ENCODE data around the gene ESPN. TPM values are rescaled to one million over a fixed set of nuclear protein-coding genes. Genes with fewer than 3 reads are reported as not detected.

The ESPN gene, protein sequence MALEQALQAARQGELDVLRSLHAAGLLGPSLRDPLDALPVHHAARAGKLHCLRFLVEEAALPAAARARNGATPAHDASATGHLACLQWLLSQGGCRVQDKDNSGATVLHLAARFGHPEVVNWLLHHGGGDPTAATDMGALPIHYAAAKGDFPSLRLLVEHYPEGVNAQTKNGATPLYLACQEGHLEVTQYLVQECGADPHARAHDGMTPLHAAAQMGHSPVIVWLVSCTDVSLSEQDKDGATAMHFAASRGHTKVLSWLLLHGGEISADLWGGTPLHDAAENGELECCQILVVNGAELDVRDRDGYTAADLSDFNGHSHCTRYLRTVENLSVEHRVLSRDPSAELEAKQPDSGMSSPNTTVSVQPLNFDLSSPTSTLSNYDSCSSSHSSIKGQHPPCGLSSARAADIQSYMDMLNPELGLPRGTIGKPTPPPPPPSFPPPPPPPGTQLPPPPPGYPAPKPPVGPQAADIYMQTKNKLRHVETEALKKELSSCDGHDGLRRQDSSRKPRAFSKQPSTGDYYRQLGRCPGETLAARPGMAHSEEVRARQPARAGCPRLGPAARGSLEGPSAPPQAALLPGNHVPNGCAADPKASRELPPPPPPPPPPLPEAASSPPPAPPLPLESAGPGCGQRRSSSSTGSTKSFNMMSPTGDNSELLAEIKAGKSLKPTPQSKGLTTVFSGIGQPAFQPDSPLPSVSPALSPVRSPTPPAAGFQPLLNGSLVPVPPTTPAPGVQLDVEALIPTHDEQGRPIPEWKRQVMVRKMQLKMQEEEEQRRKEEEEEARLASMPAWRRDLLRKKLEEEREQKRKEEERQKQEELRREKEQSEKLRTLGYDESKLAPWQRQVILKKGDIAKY
- polyA plus RNA-seq: 100 to 1,000 TPM in 3 of 4 donors, 10 to 100 TPM in 1; 83.5 to 356 (median 285) TPM
- long read RNA-seq, donor 1: 0 reads
- long read RNA-seq, donor 2, partial matches to known transcripts: 0 of 1 reads
- long read RNA-seq, donor 2, other reads (novel, unspliced or antisense): 0 of 1 reads
- long read RNA-seq, donor 3, partial matches to known transcripts: 5 of 12 reads
- long read RNA-seq, donor 3, other reads (novel, unspliced or antisense): 5 of 12 reads
- long read RNA-seq, donor 4: 0 reads
- long read RNA-seq, donor 5, partial matches to known transcripts: 0 of 1 reads
- long read RNA-seq, donor 5, other reads (novel, unspliced or antisense): 0 of 1 reads
- long read RNA-seq, donor 6, partial matches to known transcripts: 0 of 6 reads
- long read RNA-seq, donor 6, other reads (novel, unspliced or antisense): 5 of 6 reads
- long read RNA-seq, donor 7: 0 reads
- long read RNA-seq, donor 8: 0 reads
- long read RNA-seq, donor 9: 0 reads
- long read RNA-seq, donor 10, partial matches to known transcripts: 5 of 11 reads
- long read RNA-seq, donor 10, other reads (novel, unspliced or antisense): 6 of 11 reads

DNA sequence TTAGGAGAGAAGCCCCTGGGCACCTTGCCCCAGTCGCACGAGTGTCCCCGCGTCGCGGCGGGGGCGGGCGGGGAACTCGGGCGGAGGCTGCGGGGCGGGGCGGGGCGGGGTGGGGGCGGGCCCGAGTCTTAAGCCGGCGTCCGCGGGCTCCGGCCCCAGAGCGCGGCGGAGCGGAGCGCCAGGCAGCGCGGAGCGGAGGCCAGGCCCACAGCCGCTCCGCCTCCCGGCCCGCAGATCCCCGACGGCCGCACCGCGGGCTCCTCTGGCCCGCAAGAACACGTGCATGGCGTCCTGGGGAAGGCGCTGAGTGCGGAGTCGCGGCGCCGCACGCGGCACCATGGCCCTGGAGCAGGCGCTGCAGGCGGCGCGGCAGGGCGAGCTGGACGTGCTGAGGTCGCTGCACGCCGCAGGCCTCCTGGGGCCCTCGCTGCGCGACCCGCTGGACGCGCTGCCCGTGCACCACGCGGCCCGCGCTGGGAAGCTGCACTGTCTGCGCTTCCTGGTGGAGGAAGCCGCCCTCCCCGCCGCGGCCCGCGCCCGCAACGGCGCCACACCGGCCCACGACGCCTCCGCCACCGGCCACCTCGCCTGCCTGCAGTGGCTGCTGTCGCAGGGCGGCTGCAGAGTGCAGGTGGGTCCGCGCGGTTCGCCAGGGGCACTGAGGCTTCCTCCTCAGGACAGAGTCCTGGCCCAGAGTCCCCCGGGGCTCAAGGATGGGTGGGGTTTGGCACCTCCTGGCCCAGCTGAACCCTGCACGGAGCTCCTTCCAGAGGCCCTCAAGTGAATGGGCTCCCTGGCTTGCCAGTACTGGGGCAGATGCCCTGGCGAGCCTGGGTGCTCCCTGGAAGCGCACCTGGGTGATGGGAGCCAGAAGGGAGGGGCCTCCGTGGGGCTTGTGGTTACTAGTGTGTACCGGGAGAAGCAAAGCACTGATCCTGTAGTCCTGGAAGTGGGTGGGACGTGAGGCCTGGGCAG lies at the start of gene ESPN:
ESPN (plus strand) TSS at position 158 of the 975 bp plus-strand sequence; CDS start at position 338, 180 bp downstream.
- 1 to 4% (median 2%) methylated on average over 52 to 99 of the region's 99 CpGs for WGBS, 3 donors
- no peaks in the 10 kb centered on the region for H3K9me3 ChIP-seq (ENCODE audit: control insufficient read depth in 2 of 2, insufficient read depth in 1 of 2, low read depth in 1 of 2, low read length in 1 of 2)
- no peak within 1 kb of the TSS for H3K27ac ChIP-seq (ENCODE audit: low read depth in 1 of 3, low read length in 2 of 3)
- peaks cover 1 to 19% (median 2%) of the 10 kb centered on the region in 3 donors for H3K4me1 ChIP-seq (ENCODE audit: control insufficient read depth in 3 of 3, insufficient read depth in 2 of 3, low read depth in 1 of 3, low read length in 2 of 3)
- no peak for FAIRE-seq
- peaks cover 6 to 66% (median 32%) of the 10 kb centered on the region in 3 donors for H3K27me3 ChIP-seq (ENCODE audit: control insufficient read depth in 3 of 3, insufficient read depth in 3 of 3, low read length in 3 of 3)
- peak; percentile 42 to 51 for DNase-seq
- peak within 1 kb of the TSS in 1 of 3 donors; percentile 35 for H3K4me3 ChIP-seq (ENCODE audit: low read depth in 1 of 3, low read length in 3 of 3)
- no peaks in the 10 kb centered on the region for H3K36me3 ChIP-seq (ENCODE audit: control insufficient read depth in 3 of 3, insufficient read depth in 2 of 3, low read depth in 1 of 3, low read length in 3 of 3)

DNA sequence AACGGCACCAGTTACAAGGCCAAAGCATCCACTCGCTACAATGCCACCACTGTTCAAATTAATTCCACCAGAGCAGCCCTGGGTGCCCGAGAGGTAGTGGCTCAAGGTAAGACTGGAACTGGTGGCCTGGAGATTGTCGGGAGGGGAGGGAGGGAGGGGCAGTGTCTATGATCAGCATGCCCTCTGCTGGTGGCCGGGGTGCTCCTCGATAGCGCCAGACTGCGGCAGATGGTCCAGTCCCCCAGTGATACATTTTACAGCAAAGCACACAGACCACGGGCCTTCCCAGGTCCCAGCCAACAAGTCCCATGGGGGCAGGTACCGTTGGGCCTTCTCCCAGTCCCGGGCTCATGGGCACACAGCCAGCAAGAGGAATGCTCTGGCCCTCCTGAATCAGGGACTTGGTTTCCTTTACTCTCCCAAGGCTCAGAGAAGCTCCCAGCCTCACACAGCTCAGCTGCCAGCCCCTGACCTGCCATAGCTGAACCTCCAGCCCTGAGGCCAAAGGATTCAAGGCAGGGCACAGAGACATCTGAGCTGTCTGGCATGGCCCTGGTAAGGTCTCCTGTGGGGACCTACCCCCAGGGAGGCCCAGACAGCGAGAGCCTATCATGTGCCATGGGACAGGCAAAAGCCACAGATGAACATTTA lies 46.4 kb upstream of the ESPN start:
- DNase-seq: no peak
- Histone ChIP-seq H3K27me3 (ENCODE audit: control insufficient read depth in 3 of 3, insufficient read depth in 3 of 3, low read length in 3 of 3) (no peaks in the 10 kb centered on the region), H3K27ac (ENCODE audit: low read depth in 1 of 3, low read length in 2 of 3) (no peak overlapping the region), H3K4me3 (ENCODE audit: low read depth in 1 of 3, low read length in 3 of 3) (no peak overlapping the region), H3K4me1 (ENCODE audit: control insufficient read depth in 3 of 3, insufficient read depth in 2 of 3, low read depth in 1 of 3, low read length in 2 of 3) (no peaks in the 10 kb centered on the region), H3K9me3 (ENCODE audit: control insufficient read depth in 2 of 2, insufficient read depth in 1 of 2, low read depth in 1 of 2, low read length in 1 of 2) (no peaks in the 10 kb centered on the region), H3K36me3 (ENCODE audit: control insufficient read depth in 3 of 3, insufficient read depth in 2 of 3, low read depth in 1 of 3, low read length in 3 of 3) (no peaks in the 10 kb centered on the region)
- WGBS, 3 donors: 70 to 75% (median 73%) methylated on average over 11 to 12 of the region's 12 CpGs
- FAIRE-seq: no peak

DNA sequence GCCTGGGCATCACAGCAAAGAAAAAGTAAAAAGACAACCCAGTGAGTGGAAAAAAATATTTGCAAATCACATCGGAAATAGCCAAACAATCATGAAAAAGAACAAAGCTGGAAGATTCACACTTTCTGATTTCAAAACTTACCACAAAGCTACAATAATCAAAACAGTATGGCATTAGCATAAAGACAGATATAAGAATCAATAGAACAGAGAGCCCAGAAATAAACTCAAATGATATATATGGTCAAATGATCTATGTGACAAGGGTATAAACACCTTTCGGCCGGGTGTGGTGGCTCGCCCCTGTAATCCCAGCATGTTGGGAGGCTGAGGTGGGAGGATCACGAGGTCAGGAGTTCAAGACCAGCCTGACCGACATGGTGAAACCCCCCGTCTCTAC lies 44.5 kb upstream of the ESPN start:
- H3K9me3 ChIP-seq (ENCODE audit: control insufficient read depth in 2 of 2, insufficient read depth in 1 of 2, low read depth in 1 of 2, low read length in 1 of 2): peaks cover 0 to 3% of the 10 kb centered on the region in 2 donors
- 93 to 98% (median 96%) methylated on average over 7 of the region's 7 CpGs for WGBS, 3 donors
- no peak overlapping the region for H3K4me3 ChIP-seq (ENCODE audit: low read depth in 1 of 3, low read length in 3 of 3)
- no peaks in the 10 kb centered on the region for H3K36me3 ChIP-seq (ENCODE audit: control insufficient read depth in 3 of 3, insufficient read depth in 2 of 3, low read depth in 1 of 3, low read length in 3 of 3)
- H3K27ac ChIP-seq (ENCODE audit: low read depth in 1 of 3, low read length in 2 of 3): no peak overlapping the region
- no peak for FAIRE-seq
- H3K27me3 ChIP-seq (ENCODE audit: control insufficient read depth in 3 of 3, insufficient read depth in 3 of 3, low read length in 3 of 3): no peaks in the 10 kb centered on the region
- no peaks in the 10 kb centered on the region for H3K4me1 ChIP-seq (ENCODE audit: control insufficient read depth in 3 of 3, insufficient read depth in 2 of 3, low read depth in 1 of 3, low read length in 2 of 3)
- DNase-seq: no peak

DNA sequence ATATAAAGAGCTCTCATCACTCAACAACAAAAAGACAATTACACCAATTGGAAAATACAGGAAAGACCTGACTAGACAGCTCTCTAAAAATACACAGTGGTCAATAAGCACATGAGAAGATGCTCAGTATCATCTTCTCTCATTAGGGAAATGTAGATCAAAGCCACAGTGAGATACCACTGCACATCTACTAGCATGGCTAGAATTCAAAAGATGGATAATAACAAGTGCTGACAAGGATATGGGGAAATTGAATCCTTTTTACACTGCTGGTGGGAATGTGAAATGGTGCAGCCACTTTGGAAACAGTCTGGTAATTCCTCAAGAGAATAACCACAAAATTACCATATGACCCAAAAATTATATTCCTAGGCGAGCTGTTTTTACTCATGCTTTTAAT lies 40.4 kb upstream of the ESPN start:
- no peaks in the 10 kb centered on the region for H3K27me3 ChIP-seq (ENCODE audit: control insufficient read depth in 3 of 3, insufficient read depth in 3 of 3, low read length in 3 of 3)
- no peak overlapping the region for H3K4me3 ChIP-seq (ENCODE audit: low read depth in 1 of 3, low read length in 3 of 3)
- peaks cover 0 to 3% of the 10 kb centered on the region in 2 donors for H3K9me3 ChIP-seq (ENCODE audit: control insufficient read depth in 2 of 2, insufficient read depth in 1 of 2, low read depth in 1 of 2, low read length in 1 of 2)
- H3K27ac ChIP-seq (ENCODE audit: low read depth in 1 of 3, low read length in 2 of 3): no peak overlapping the region
- WGBS, 3 donors: 95 to 100% (median 96%) methylated on average over 1 of the region's 1 CpG
- peaks cover 0 to 3% (median 0%) of the 10 kb centered on the region in 3 donors for H3K36me3 ChIP-seq (ENCODE audit: control insufficient read depth in 3 of 3, insufficient read depth in 2 of 3, low read depth in 1 of 3, low read length in 3 of 3)
- H3K4me1 ChIP-seq (ENCODE audit: control insufficient read depth in 3 of 3, insufficient read depth in 2 of 3, low read depth in 1 of 3, low read length in 2 of 3): no peaks in the 10 kb centered on the region
- FAIRE-seq: no peak
- no peak for DNase-seq

DNA sequence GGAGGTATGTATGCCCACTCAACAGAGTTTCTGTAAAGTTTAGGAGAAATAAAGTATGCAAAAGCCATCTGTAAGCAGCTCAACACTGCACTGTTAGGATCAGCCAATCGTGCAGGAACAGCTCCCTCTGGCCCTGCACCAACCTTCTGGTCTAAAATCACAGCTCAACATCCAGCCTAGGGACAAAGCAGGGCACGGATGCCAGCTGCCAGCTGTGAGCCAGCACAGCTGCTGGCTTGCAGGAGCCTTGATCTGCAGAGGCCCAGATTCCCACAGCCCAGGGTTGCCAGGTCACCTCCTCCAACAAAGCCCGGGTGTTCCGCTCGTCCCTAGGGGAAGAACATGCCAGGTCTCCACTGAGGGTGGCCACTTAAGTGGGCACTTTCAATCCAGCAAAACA lies 39.6 kb upstream of the ESPN start:
- Histone ChIP-seq H3K9me3 (ENCODE audit: control insufficient read depth in 2 of 2, insufficient read depth in 1 of 2, low read depth in 1 of 2, low read length in 1 of 2) (peaks cover 0 to 3% of the 10 kb centered on the region in 2 donors), H3K36me3 (ENCODE audit: control insufficient read depth in 3 of 3, insufficient read depth in 2 of 3, low read depth in 1 of 3, low read length in 3 of 3) (peaks cover 0 to 3% (median 0%) of the 10 kb centered on the region in 3 donors), H3K27me3 (ENCODE audit: control insufficient read depth in 3 of 3, insufficient read depth in 3 of 3, low read length in 3 of 3) (no peaks in the 10 kb centered on the region), H3K4me3 (ENCODE audit: low read depth in 1 of 3, low read length in 3 of 3) (no peak overlapping the region), H3K4me1 (ENCODE audit: control insufficient read depth in 3 of 3, insufficient read depth in 2 of 3, low read depth in 1 of 3, low read length in 2 of 3) (no peaks in the 10 kb centered on the region), H3K27ac (ENCODE audit: low read depth in 1 of 3, low read length in 2 of 3) (no peak overlapping the region)
- no peak for FAIRE-seq
- WGBS, 3 donors: 73 to 84% (median 83%) methylated on average over 5 of the region's 5 CpGs
- no peak for DNase-seq

DNA sequence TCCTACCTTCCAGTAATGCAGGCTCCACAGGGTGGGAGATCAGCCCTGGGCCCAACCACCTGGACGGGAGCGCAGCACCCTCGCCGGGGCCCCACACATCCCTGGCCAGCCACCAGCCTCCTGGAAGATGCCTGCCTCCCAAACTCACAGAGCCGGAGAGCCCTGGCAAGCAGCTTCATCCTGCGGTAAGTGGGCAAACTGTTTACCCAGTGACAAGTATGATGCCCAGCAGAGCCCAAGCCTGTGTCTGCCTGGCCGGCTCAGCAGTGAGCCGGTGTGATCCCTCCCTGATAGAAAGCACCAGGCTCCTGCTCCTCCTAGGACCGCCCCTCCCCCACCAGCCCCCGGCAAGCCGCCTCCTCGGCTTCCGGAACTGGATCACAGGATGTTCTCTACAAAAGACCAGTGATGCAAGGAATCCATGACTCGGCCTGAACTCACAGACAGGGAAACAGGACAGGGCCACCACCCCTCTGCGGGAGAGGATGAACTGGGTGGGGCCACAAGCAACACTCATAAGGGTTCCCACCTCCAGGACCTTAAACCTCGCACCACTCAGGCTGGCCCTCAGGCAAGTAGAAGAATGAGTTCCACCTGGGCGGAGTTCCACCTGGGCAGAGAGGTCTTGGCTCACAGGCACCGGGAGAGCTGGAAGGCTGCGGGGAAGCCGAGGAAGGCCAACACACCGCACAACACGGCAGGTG lies 38.9 kb upstream of the ESPN start:
- WGBS, 3 donors: 69 to 89% (median 86%) methylated on average over 22 of the region's 22 CpGs
- Histone ChIP-seq H3K4me3 (ENCODE audit: low read depth in 1 of 3, low read length in 3 of 3) (no peak overlapping the region), H3K4me1 (ENCODE audit: control insufficient read depth in 3 of 3, insufficient read depth in 2 of 3, low read depth in 1 of 3, low read length in 2 of 3) (no peaks in the 10 kb centered on the region), H3K9me3 (ENCODE audit: control insufficient read depth in 2 of 2, insufficient read depth in 1 of 2, low read depth in 1 of 2, low read length in 1 of 2) (peaks cover 0 to 3% of the 10 kb centered on the region in 2 donors), H3K27ac (ENCODE audit: low read depth in 1 of 3, low read length in 2 of 3) (no peak overlapping the region), H3K36me3 (ENCODE audit: control insufficient read depth in 3 of 3, insufficient read depth in 2 of 3, low read depth in 1 of 3, low read length in 3 of 3) (peaks cover 0 to 3% (median 0%) of the 10 kb centered on the region in 3 donors), H3K27me3 (ENCODE audit: control insufficient read depth in 3 of 3, insufficient read depth in 3 of 3, low read length in 3 of 3) (no peaks in the 10 kb centered on the region)
- FAIRE-seq: no peak
- DNase-seq: no peak
